Mesothelial cell of epicardium (in vitro differentiated cells): ENCODE measurements around the gene SH3GL3. TPM values are rescaled to one million over a fixed set of nuclear protein-coding genes. Genes with fewer than 3 reads are reported as not detected.

ENCODE experiments used
- DNase-seq, 2 experiments: peaks; one replicate each; pipeline ENCODE4 v3.0.0; 2021; ENCODE audit warnings: low spot score in 2 of 2; ENCODE audit not compliant: unreplicated experiment in 2 of 2
- H3K27ac Mint-ChIP-seq: 2 replicates; pipeline ENCODE4 v1.8.0; 2021; ENCODE audit warnings: mixed read lengths
- H3K27me3 Mint-ChIP-seq: 2 replicates; pipeline ENCODE4 v1.8.0; 2021; ENCODE audit warnings: low read depth, mixed read lengths
- H3K36me3 Mint-ChIP-seq: 2 replicates; pipeline ENCODE4 v1.8.0; 2021; ENCODE audit warnings: mixed read lengths
- H3K4me1 Mint-ChIP-seq: 2 replicates; pipeline ENCODE4 v1.8.0; 2021; ENCODE audit warnings: mixed read lengths
- H3K4me3 Mint-ChIP-seq: 2 replicates; pipeline ENCODE4 v1.8.0; 2021; ENCODE audit warnings: mild to moderate bottlenecking, moderate library complexity, mixed read lengths
- H3K9me3 Mint-ChIP-seq: 2 replicates; pipeline ENCODE4 v1.8.0; 2021; ENCODE audit warnings: mixed read lengths
- CTCF ChIP-seq: fragments of 200-600 bp; sonication (generic); IDR thresholded peaks from one replicate; pipeline ENCODE4 v1.5.0; 2021; ENCODE audit warnings: antibody characterized with exemption; ENCODE audit not compliant: unreplicated experiment
- total RNA-seq: library from RNA; stranded (reverse); gene quantifications from 3 replicates; pipeline ENCODE4 v1.2.1, GENCODE V29; 2021

SH3GL3 gene
- total RNA-seq, 1 donor from 2014 or later: 6.1 TPM

GRCh38 chr15:83483612-83484011, 36.5 kb downstream of the SH3GL3 start:
- Mint-ChIP-seq H3K9me3 (peaks cover 34% of the 10 kb centered on the region), H3K36me3 (peaks cover 3% of the 10 kb centered on the region), H3K27ac (no peak overlapping the region), H3K4me3 (no peak overlapping the region), H3K27me3 (no peaks in the 10 kb centered on the region), H3K4me1 (no peaks in the 10 kb centered on the region)
- TF ChIP-seq CTCF: no peak
- no peak for DNase-seq

- Mint-ChIP-seq H3K27ac (no peak overlapping the region), H3K4me1 (no peaks in the 10 kb centered on the region), H3K27me3 (no peaks in the 10 kb centered on the region), H3K36me3 (peaks cover 3% of the 10 kb centered on the region), H3K9me3 (peaks cover 34% of the 10 kb centered on the region), H3K4me3 (no peak overlapping the region)
- no peak for DNase-seq
- TF ChIP-seq CTCF: no peak
Measured at GRCh38 chr15:83484636-83485035, 37.5 kb downstream of the SH3GL3 start.

- peaks cover 3% of the 10 kb centered on the region for H3K36me3 Mint-ChIP-seq
- no peak overlapping the region for H3K4me3 Mint-ChIP-seq
- H3K4me1 Mint-ChIP-seq: no peaks in the 10 kb centered on the region
- DNase-seq: no peak
- no peaks in the 10 kb centered on the region for H3K27me3 Mint-ChIP-seq
- H3K9me3 Mint-ChIP-seq: peaks cover 34% of the 10 kb centered on the region
- no peak overlapping the region for H3K27ac Mint-ChIP-seq
- TF ChIP-seq CTCF: no peak
Measured at GRCh38 chr15:83486363-83486762, 39.2 kb downstream of the SH3GL3 start.

GRCh38 chr15:83487519-83487918, 40.4 kb downstream of the SH3GL3 start:
- no peak overlapping the region for H3K27ac Mint-ChIP-seq
- peaks cover 34% of the 10 kb centered on the region for H3K9me3 Mint-ChIP-seq
- H3K36me3 Mint-ChIP-seq: peaks cover 3% of the 10 kb centered on the region
- H3K4me3 Mint-ChIP-seq: no peak overlapping the region
- TF ChIP-seq CTCF: no peak
- DNase-seq: no peak
- no peaks in the 10 kb centered on the region for H3K4me1 Mint-ChIP-seq
- no peaks in the 10 kb centered on the region for H3K27me3 Mint-ChIP-seq

GRCh38 chr15:83489690-83490089, 42.5 kb downstream of the SH3GL3 start:
- no peaks in the 10 kb centered on the region for H3K4me1 Mint-ChIP-seq
- no peak overlapping the region for H3K4me3 Mint-ChIP-seq
- H3K27me3 Mint-ChIP-seq: no peaks in the 10 kb centered on the region
- H3K36me3 Mint-ChIP-seq: no peaks in the 10 kb centered on the region
- TF ChIP-seq CTCF: no peak
- DNase-seq: no peak
- H3K27ac Mint-ChIP-seq: no peak overlapping the region
- H3K9me3 Mint-ChIP-seq: peaks cover 17% of the 10 kb centered on the region

GRCh38 chr15:83491486-83491885, 44.3 kb downstream of the SH3GL3 start:
- Mint-ChIP-seq H3K36me3 (no peaks in the 10 kb centered on the region), H3K27ac (no peak overlapping the region), H3K27me3 (no peaks in the 10 kb centered on the region), H3K4me1 (no peaks in the 10 kb centered on the region), H3K4me3 (no peak overlapping the region), H3K9me3 (peaks cover 5% of the 10 kb centered on the region)
- no peak for TF ChIP-seq CTCF
- no peak for DNase-seq
